Ovary (tissue), 3 donors: ENCODE results near the gene TMED3.

ENCODE experiments used
- EP300 ChIP-seq: sonication (generic); formaldehyde crosslinking; IDR thresholded peaks from one replicate; pipeline ENCODE4 v1.6.1; 2017; ENCODE audit warnings: antibody characterized with exemption
- POLR2A ChIP-seq: fragments of 450-650 bp; IDR thresholded peaks from one replicate; pipeline ENCODE4 v1.6.1; 2017; ENCODE audit warnings: antibody characterized with exemption, mild to moderate bottlenecking, moderate library complexity
- TF ChIP-seq, protein P1 (sequence below), 3 donors: fragments of 450-650 bp in 2 of 3; fragments of 200-600 bp in 1 of 3; IDR thresholded peaks; one replicate each; pipeline versions ENCODE4 v1.5.1 to v1.8.0; 2016 to 2022; ENCODE audit warnings: antibody characterized with exemption in 3 of 3, mild to moderate bottlenecking in 1 of 3
- donor health status: DM: no; HTN: no; CAD: no.

DNA sequence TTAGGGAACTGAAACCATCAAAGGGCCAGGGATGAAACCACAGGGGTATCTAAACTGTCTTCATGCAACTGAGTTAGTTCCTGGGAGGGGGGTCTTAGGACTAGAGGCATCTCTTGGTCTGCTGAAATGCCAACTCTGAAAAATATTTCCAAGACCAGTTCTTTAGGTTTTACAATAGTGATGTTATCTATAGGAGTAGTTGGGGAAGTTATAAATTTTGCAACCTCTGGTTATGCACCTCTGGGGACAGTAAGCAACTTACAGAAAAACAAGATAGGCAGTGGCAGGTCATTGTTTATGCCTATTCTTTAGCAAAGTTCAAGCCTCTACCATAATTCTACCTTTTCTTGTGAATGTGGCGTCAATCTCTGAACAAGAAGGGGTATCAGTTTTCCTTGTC, 60.7 kb downstream of the TMED3 start:
- TF ChIP-seq, protein P1, sequence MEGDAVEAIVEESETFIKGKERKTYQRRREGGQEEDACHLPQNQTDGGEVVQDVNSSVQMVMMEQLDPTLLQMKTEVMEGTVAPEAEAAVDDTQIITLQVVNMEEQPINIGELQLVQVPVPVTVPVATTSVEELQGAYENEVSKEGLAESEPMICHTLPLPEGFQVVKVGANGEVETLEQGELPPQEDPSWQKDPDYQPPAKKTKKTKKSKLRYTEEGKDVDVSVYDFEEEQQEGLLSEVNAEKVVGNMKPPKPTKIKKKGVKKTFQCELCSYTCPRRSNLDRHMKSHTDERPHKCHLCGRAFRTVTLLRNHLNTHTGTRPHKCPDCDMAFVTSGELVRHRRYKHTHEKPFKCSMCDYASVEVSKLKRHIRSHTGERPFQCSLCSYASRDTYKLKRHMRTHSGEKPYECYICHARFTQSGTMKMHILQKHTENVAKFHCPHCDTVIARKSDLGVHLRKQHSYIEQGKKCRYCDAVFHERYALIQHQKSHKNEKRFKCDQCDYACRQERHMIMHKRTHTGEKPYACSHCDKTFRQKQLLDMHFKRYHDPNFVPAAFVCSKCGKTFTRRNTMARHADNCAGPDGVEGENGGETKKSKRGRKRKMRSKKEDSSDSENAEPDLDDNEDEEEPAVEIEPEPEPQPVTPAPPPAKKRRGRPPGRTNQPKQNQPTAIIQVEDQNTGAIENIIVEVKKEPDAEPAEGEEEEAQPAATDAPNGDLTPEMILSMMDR (IDR thresholded peaks at IDR 0.05) = no peak
- TF ChIP-seq POLR2A (no peak), EP300 (no peak)
